D721Med (cell line): ENCODE data around the gene PPP2R5C.

Source experiments
- DNase-seq: peaks from one replicate; pipeline ENCODE4 v3.0.0; 2011; ENCODE audit warnings: low spot score; ENCODE audit not compliant: insufficient read length
- FAIRE-seq: peaks from 2 replicates; lab custom pipeline; 2011; peaks lifted over from hg19 to GRCh38; lab: Jason Lieb, UNC
- TF ChIP-seq, protein P1 (sequence below): IDR thresholded peaks from 2 replicates; pipeline ENCODE4 v1.5.1; 2012; ENCODE audit warnings: mild to moderate bottlenecking, control low read depth; ENCODE audit not compliant: insufficient read depth; ENCODE audit errors: missing control alignments

The PPP2R5C gene

DNA sequence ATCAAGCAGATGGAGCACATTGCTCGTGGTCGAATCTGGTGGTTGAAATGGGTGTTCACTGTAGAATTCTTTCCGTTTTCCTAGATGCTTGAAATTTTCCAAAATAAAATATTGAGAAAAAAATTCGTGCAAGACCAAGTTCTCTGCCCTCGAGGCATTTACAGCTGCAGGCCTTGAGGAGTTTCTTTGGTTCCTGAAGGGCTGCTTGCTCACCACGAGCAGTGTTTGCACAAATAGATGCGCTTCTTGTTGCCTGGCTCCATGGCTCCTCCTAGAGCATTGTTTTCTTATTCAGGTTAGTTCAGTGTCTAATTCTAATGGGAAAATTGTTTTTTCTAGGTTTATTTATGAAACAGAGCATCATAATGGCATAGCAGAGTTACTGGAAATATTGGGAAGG lies 128.4 kb downstream of the PPP2R5C start:
- DNase-seq (no peak), FAIRE-seq (no peak)
- TF ChIP-seq, protein P1, sequence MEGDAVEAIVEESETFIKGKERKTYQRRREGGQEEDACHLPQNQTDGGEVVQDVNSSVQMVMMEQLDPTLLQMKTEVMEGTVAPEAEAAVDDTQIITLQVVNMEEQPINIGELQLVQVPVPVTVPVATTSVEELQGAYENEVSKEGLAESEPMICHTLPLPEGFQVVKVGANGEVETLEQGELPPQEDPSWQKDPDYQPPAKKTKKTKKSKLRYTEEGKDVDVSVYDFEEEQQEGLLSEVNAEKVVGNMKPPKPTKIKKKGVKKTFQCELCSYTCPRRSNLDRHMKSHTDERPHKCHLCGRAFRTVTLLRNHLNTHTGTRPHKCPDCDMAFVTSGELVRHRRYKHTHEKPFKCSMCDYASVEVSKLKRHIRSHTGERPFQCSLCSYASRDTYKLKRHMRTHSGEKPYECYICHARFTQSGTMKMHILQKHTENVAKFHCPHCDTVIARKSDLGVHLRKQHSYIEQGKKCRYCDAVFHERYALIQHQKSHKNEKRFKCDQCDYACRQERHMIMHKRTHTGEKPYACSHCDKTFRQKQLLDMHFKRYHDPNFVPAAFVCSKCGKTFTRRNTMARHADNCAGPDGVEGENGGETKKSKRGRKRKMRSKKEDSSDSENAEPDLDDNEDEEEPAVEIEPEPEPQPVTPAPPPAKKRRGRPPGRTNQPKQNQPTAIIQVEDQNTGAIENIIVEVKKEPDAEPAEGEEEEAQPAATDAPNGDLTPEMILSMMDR, result no peak

DNA sequence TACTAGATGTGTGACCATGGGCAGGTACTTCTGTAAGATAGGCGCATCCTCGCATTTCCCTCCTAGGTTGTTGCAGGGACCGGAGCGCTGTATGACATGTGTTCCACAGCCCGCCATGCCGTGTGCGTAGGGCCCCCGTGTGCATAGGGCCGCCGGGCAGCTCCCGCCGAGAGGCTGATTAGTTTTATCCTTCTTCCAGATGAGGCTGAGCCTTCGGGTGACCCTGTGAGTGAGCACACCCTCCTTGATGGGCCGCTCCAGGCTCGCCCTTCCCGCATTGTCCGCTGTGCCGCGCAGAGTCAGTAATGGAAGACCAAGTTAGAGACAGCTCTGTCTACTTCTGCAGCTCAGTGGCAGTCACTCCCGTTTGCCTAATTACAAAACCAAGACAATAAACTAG lies 130.0 kb downstream of the PPP2R5C start:
- no peak for FAIRE-seq
- DNase-seq, result no peak
- TF ChIP-seq, protein P1, result no peak

DNA sequence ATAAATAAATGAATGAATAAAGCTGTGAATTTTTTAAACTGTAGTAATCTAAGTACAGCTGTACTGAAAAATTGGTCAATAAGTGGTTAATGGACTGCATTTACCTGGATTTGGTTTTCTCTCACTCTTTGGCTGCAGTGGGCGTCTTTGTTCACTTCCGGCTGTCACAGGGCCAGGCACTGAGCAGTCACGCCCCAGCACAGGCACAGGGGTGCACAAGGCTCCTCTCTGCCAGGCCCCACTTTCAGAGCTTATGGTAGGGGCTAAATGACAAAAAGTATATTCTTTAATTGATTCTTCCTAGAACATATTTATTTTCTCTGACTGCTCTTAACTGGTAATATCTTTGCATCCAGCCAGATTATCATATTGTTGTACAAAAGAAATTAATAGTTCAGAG lies 132.2 kb downstream of the PPP2R5C start:
- TF ChIP-seq, protein P1, result no peak
- FAIRE-seq (no peak), DNase-seq (no peak)

DNA sequence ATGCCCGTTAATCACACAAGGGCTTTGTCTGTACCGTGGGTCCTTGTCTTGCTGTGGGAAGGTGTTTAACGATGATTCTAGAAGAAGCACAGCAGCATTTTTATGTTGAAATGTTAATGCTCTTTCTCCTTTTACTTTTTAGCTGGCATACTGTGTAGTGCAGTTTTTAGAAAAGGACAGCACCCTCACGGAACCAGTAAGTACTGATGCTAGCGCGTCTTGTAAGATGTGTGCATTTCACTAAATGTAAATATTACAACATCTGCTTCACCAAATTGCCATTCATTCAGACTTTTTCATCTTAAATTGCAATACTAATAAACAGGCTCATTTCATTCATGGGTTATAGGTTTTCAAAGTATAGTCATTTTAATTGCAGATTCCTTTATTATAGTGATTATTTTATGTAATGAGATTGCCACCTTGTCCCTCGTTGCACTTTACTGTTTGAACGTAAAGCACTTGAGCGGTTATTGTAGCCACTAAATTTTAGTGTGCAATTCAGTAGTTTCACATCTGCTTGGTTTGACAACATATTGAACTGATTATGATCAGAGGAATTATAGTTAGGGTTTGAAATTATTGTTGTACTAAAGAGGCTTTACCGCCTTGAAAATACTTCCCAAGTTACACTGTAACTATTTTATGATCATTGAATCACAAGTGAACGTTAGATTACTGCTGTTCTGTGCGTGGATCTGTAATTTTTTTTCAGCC lies 133.0 kb downstream of the PPP2R5C start:
- TF ChIP-seq, protein P1, result no peak
- DNase-seq (no peak), FAIRE-seq (no peak)

DNA sequence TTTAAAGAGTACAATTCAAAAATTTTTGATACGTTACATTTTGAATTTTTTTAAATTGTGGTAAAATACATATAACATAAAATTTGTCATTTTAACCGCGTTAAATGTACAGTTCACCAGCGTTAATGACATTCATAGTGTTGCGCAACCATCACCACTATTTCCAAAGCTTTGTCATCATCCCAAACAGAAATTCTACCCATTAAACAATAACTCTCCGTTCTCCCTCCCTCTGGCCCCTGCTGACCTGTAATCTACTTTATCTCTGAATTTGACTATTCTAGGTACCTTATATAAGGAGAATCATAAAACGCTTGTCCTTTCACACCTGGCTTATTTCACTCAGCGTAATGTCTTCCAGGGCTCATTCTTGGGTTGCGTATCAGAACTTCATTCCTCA lies 133.7 kb downstream of the PPP2R5C start:
- TF ChIP-seq, protein P1, result no peak
- DNase-seq (no peak), FAIRE-seq (no peak)

DNA sequence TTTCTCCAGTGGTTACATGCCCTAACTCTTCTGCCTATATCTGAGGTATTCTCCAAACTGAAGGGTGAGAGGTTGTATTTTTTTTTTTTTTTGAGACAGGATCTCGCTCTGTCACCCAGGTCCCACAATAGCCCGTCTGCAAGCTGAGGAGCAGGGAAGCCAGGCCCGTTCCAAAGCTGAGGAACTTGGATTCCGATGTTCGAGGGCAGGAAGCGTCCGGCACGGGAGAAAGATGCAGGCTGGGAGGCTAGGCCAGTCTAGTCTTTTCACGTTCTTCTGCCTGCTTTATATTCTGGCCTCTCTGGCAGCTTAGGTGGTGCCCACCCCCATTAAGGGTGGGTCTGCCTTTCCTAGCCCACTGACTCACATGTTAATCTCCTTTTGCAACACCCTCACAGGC lies 135.8 kb downstream of the PPP2R5C start:
- FAIRE-seq, result no peak
- DNase-seq, result no peak
- TF ChIP-seq, protein P1, result no peak

DNA sequence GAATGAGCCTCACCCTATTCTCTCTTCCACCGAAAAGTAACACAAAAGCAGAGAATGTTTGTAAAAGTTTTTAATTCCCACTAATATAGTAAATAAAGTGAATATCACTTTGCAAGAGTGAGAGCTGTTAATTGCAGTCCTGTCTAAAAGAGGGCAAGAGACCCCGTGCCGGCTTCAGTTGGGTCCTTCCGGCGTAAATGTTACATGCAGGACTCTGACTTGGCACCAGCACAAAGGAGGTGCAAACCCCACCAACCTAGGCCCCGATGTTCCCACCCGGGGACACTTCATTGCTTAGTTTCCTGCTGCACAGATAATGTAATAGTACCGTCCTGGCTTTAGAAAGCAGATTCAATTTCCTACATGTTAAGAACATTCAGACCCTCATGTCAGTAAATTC lies 136.9 kb downstream of the PPP2R5C start:
- no peak for DNase-seq
- TF ChIP-seq, protein P1, result no peak
- FAIRE-seq, result no peak
